Endothelial cell of umbilical vein (primary cell): ENCODE data around the gene IL34. TPM values are rescaled to one million over a fixed set of nuclear protein-coding genes. Genes with fewer than 3 reads are reported as not detected.
A peak's percentile ranks its signal among the peaks of the same experiment; 100 is the strongest.

Source experiments
- BruUV-seq: library from RNA; stranded (reverse); fragments of 400-500 nt; replicated peaks from 2 replicates; lab custom pipeline; 2021; lab: Mats Ljungman, UMichigan
- CTCF ChIA-PET: fragments of 300-600, 350-600 bp; sonication (Branson Sonifier 250); formaldehyde crosslinking; loops from one replicate; lab custom pipeline; 2021; ENCODE audit warnings: antibody characterized with exemption, inconsistent platforms; lab: Charles Lee
- POLR2A ChIA-PET: fragments of 300-600, 350-600 bp; sonication (Branson Sonifier 250); formaldehyde crosslinking; loops from one replicate; lab custom pipeline; 2021; ENCODE audit warnings: antibody characterized with exemption, inconsistent platforms; lab: Charles Lee
- DNase-seq: peaks from one replicate; pipeline ENCODE4 v3.0.0-alpha.2; 2011; ENCODE audit warnings: low read depth, low spot score
- FAIRE-seq: peaks from 2 replicates; lab custom pipeline; 2011; peaks lifted over from hg19 to GRCh38; lab: Jason Lieb, UNC
- H2AFZ ChIP-seq: 2 replicates; pipeline ENCODE4 v1.6.0; 2012; ENCODE audit warnings: low read depth, low read length, control low read depth, inconsistent platforms
- H3K27ac ChIP-seq: 2 replicates; pipeline ENCODE4 v1.5.1; 2011; ENCODE audit warnings: low read depth, mild to moderate bottlenecking, control low read depth, low read length, moderate library complexity; ENCODE audit not compliant: insufficient read depth
- H3K27me3 ChIP-seq, 2 experiments: 2 replicates each; pipeline versions ENCODE4 v1.6.0 to v1.6.1; 2011; ENCODE audit warnings: low read length in 2 of 2, mixed read lengths in 1 of 2; ENCODE audit not compliant: control insufficient read depth in 2 of 2, insufficient read depth in 2 of 2
- H3K36me3 ChIP-seq, 2 experiments: 2 replicates in 1 of 2; 3 replicates in 1 of 2; pipeline ENCODE4 v1.5.1; 2011; ENCODE audit warnings: low read length in 2 of 2, mild to moderate bottlenecking in 1 of 2, moderate library complexity in 1 of 2; ENCODE audit not compliant: control insufficient read depth in 2 of 2, insufficient read depth in 2 of 2; ENCODE audit errors: extremely low read depth in 1 of 2
- H3K4me1 ChIP-seq: 3 replicates; pipeline ENCODE4 v1.5.1; 2011; ENCODE audit warnings: mild to moderate bottlenecking, low read length; ENCODE audit not compliant: control insufficient read depth, insufficient read depth; ENCODE audit errors: extremely low read depth
- H3K4me2 ChIP-seq: 2 replicates; pipeline ENCODE4 v1.6.1; 2011; ENCODE audit warnings: low read length, control low read depth, mixed read lengths; ENCODE audit not compliant: insufficient read depth
- H3K4me3 ChIP-seq, 3 experiments: fragments of 200-600 bp in 1 of 3; sonication (generic), shearing (Covaris generic) in 1 of 3; replicated peaks in 1 of 3; 2 replicates each; pipeline ENCODE4 v1.5.1; 2011 to 2016; ENCODE audit warnings: control low read depth in 3 of 3, low read length in 3 of 3, mild to moderate bottlenecking in 2 of 3, inconsistent platforms in 1 of 3, low read depth in 1 of 3, moderate library complexity in 1 of 3; ENCODE audit not compliant: insufficient read depth in 1 of 3
- H3K79me2 ChIP-seq: 2 replicates; pipeline ENCODE4 v1.6.0; 2012; ENCODE audit warnings: low read length, inconsistent platforms; ENCODE audit not compliant: control insufficient read depth, insufficient read depth
- H3K9ac ChIP-seq: replicated peaks from 2 replicates; pipeline ENCODE3; 2011; ENCODE audit warnings: low read length, control low read depth; ENCODE audit not compliant: insufficient read depth; ENCODE audit errors: extremely low read depth
- H3K9me1 ChIP-seq: replicated peaks from 3 replicates; pipeline ENCODE4 v1.6.0; 2011; ENCODE audit warnings: mild to moderate bottlenecking, low read length; ENCODE audit not compliant: control insufficient read depth, insufficient read depth; ENCODE audit errors: extremely low read depth
- H3K9me3 ChIP-seq: replicated peaks from 2 replicates; pipeline ENCODE4 v1.5.1; 2012; ENCODE audit warnings: low read length, inconsistent platforms; ENCODE audit not compliant: control insufficient read depth, insufficient read depth
- H4K20me1 ChIP-seq: replicated peaks from 2 replicates; pipeline ENCODE3; 2011; ENCODE audit warnings: mild to moderate bottlenecking, low read length; ENCODE audit not compliant: control insufficient read depth, insufficient read depth; ENCODE audit errors: extremely low read depth
- CTCF ChIP-seq, 2 donors: IDR thresholded peaks; 1 replicate in 1 of 2; 2 replicates in 1 of 2; pipeline ENCODE4 v1.5.1; 2011; ENCODE audit warnings: low read length in 2 of 2, mild to moderate bottlenecking in 2 of 2, moderate library complexity in 2 of 2, control low read depth in 1 of 2, inconsistent platforms in 1 of 2, low read depth in 1 of 2; ENCODE audit not compliant: insufficient read depth in 1 of 2; ENCODE audit errors: extremely low read depth in 1 of 2
- EZH2 ChIP-seq: IDR thresholded peaks from 2 replicates; pipeline ENCODE4 v1.6.1; 2012; ENCODE audit warnings: borderline replicate concordance, low read depth, mild to moderate bottlenecking, moderate library complexity, low read length, inconsistent platforms; ENCODE audit not compliant: severe bottlenecking
- FOS ChIP-seq: IDR thresholded peaks from 2 replicates; pipeline ENCODE4 v1.6.1; 2011; ENCODE audit warnings: mild to moderate bottlenecking, low read length, moderate library complexity, borderline replicate concordance; ENCODE audit not compliant: insufficient read depth
- GATA2 ChIP-seq: IDR thresholded peaks from 2 replicates; pipeline ENCODE4 v1.7.0; 2011; ENCODE audit warnings: low read depth, mild to moderate bottlenecking, moderate library complexity, mixed read lengths, low read length; ENCODE audit not compliant: insufficient read length, insufficient read depth
- JUN ChIP-seq: IDR thresholded peaks from 2 replicates; pipeline ENCODE4 v1.6.1; 2011; ENCODE audit warnings: borderline replicate concordance, low read depth; ENCODE audit not compliant: insufficient read length, insufficient read depth
- MYC ChIP-seq: IDR thresholded peaks from one replicate; pipeline ENCODE4 v1.6.1; 2011; ENCODE audit warnings: mild to moderate bottlenecking, low read depth, low read length
- POLR2A ChIP-seq: IDR thresholded peaks from 2 replicates; pipeline ENCODE4 v1.6.1; 2012; ENCODE audit warnings: low read depth, mild to moderate bottlenecking, control low read depth, low read length
- POLR2AphosphoS5 ChIP-seq: IDR thresholded peaks from 2 replicates; pipeline ENCODE4 v1.6.1; 2012; ENCODE audit warnings: low read depth, mild to moderate bottlenecking, control low read depth, low read length, moderate library complexity; ENCODE audit not compliant: insufficient read depth
- dilution Hi-C: fragments of 300-500 bp; cut with MboI; formaldehyde crosslinking; loops from one replicate; pipeline ENCODE4 v1.15.0; 2019; ENCODE audit warnings: low sequenced_read_pairs; ENCODE audit not compliant: extremely low pct_ligation_motif_present
- intact Hi-C: fragments of 100-400 bp; cut with micrococcal nuclease; formaldehyde crosslinking; loops from one replicate; pipeline ENCODE4 v1.10.0; 2022
- polyA plus RNA-seq, 4 experiments: library from polyadenylated mRNA; depleted of rRNA in 3 of 4; stranded (reverse) in 3 of 4; unstranded in 1 of 4; fragments of >200 nt; gene quantifications; 2 replicates each; pipeline versions ENCODE4 v1.2.1 to v1.2.3, GENCODE V29; 2011 to 2012; ENCODE audit warnings: missing spikeins in 1 of 4
- total RNA-seq: library from RNA; stranded (reverse); gene quantifications from 2 replicates; pipeline ENCODE4 v1.2.3, GENCODE V29; 2021
- TF ChIP-seq, protein P1 (sequence below): IDR thresholded peaks from 2 replicates; pipeline ENCODE4 v1.6.1; 2011; ENCODE audit not compliant: insufficient read depth, insufficient read length

Gene IL34
- total and polyA plus RNA-seq, 2 donors (not counting 3 experiments of a cell fraction or from before 2014, with no cell fraction given) = 0.88 to 0.97 TPM

DNA sequence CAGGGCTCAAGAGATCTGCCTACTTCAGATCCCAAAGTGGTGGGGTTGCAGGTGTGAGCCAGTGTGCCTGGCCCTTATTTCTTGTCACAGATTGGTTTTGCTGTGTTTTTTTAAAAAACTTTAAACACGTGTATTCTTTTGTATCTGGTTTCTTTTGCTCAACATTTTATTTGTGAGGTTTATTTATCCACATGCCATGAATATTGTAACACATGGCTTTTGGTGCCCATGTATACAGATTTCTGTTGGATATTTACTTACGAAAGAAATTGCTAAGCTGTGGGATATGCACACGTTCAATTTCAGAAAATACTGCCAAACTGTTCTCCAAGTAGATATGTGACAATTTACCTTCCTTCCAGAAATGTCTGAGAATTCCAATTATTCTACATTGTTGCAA is 18.7 kb upstream of the IL34 start:
- no peaks in the 10 kb centered on the region for H3K4me1 ChIP-seq
- no TSS peak for BruUV-seq
- H3K9ac ChIP-seq = no peak overlapping the region
- POLR2A ChIA-PET = no interaction called here
- DNase-seq (no peak), FAIRE-seq (no peak)
- H4K20me1 ChIP-seq = no peaks in the 10 kb centered on the region
- CTCF ChIA-PET = interaction anchor here (2.2 kb wide), 1 partner anchor 10 kb away, joined by 4 read pairs; no protein-coding TSS in a partner anchor
- dilution Hi-C loops (no loop called here), intact Hi-C loops (no loop called here)
- H3K27ac ChIP-seq = no peak overlapping the region
- H2AFZ ChIP-seq = no peak overlapping the region
- no peaks in the 10 kb centered on the region for H3K9me1 ChIP-seq
- H3K79me2 ChIP-seq = no peaks in the 10 kb centered on the region
- no peaks in the 10 kb centered on the region for H3K36me3 ChIP-seq
- H3K9me3 ChIP-seq = no peaks in the 10 kb centered on the region
- H3K27me3 ChIP-seq = no peaks in the 10 kb centered on the region
- no peak overlapping the region for H3K4me2 ChIP-seq
- no peak overlapping the region for H3K4me3 ChIP-seq
- TF ChIP-seq, protein P1, sequence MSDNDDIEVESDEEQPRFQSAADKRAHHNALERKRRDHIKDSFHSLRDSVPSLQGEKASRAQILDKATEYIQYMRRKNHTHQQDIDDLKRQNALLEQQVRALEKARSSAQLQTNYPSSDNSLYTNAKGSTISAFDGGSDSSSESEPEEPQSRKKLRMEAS = no peak
- TF ChIP-seq POLR2A (no peak), GATA2 (no peak)

GRCh38 chr16:70630960-70631745 is 15.2 kb upstream of the IL34 start:
- Histone ChIP-seq H3K4me3 (no peak overlapping the region), H3K27me3 (no peaks in the 10 kb centered on the region), H3K9me3 (no peaks in the 10 kb centered on the region), H3K9me1 (no peaks in the 10 kb centered on the region), H3K4me2 (no peak overlapping the region), H3K27ac (no peak overlapping the region), H3K9ac (no peak overlapping the region), H3K4me1 (peaks cover 17% of the 10 kb centered on the region), H3K36me3 (no peaks in the 10 kb centered on the region), H3K79me2 (no peaks in the 10 kb centered on the region), H2AFZ (no peak overlapping the region), H4K20me1 (no peaks in the 10 kb centered on the region)
- TF ChIP-seq GATA2 = no peak
- no peak for TF ChIP-seq EZH2
- TF ChIP-seq JUN = no peak
- TF ChIP-seq FOS = no peak
- no peak for TF ChIP-seq POLR2AphosphoS5
- TF ChIP-seq POLR2A = no peak
- TF ChIP-seq CTCF (IDR thresholded peaks at IDR 0.05; ENCODE audit: extremely low read depth in 1 of 2, insufficient read depth in 1 of 2, low read depth in 1 of 2, low read length in 2 of 2) = no peak
- TF ChIP-seq MYC = no peak
- TF ChIP-seq, protein P1 = no peak
- intact Hi-C loops = no loop called here
- FAIRE-seq (no peak), DNase-seq (peak; percentile 37)
- no TSS peak for BruUV-seq
- CTCF ChIA-PET = interaction anchor here (0.8 kb wide), 1 partner anchor 23 kb away, joined by 3 read pairs; no protein-coding TSS in a partner anchor
- dilution Hi-C loops = no loop called here
- POLR2A ChIA-PET = no interaction called here
